Caco-2 (cell line): ENCODE measurements around the gene HDHD5. TPM values are rescaled to one million over a fixed set of nuclear protein-coding genes. Genes with fewer than 3 reads are reported as not detected.
A peak's percentile ranks its signal among the peaks of the same experiment; 100 is the strongest.

Source experiments
- BruUV-seq: library from RNA; stranded (reverse); fragments of 400-500 nt; replicated peaks from 2 replicates; lab custom pipeline; 2021; lab: Mats Ljungman, UMichigan
- CTCF ChIA-PET: fragments of 300-600 bp; sonication (Branson Sonifier 250); formaldehyde crosslinking; loops from one replicate; lab custom pipeline; 2022; ENCODE audit warnings: antibody characterized with exemption; lab: Charles Lee
- POLR2A ChIA-PET: fragments of 300-600 bp; sonication (Branson Sonifier 250); formaldehyde crosslinking; loops from one replicate; lab custom pipeline; 2022; ENCODE audit warnings: antibody characterized with exemption; lab: Charles Lee
- DNase-seq, 2 experiments: peaks; one replicate each; pipeline versions ENCODE4 v3.0.0 to v3.0.0-alpha.2; 2020 to 2022
- H3K27me3 ChIP-seq: replicated peaks from 2 replicates; pipeline ENCODE4 v1.6.0; 2011; ENCODE audit warnings: low read length; ENCODE audit not compliant: control insufficient read depth, insufficient read depth
- H3K36me3 ChIP-seq: 2 replicates; pipeline ENCODE4 v1.5.1; 2011; ENCODE audit warnings: low read length; ENCODE audit not compliant: control insufficient read depth, insufficient read depth
- H3K4me1 ChIP-seq: fragments of 250-450 bp; sonication (Bioruptor Pico); 2 replicates; pipeline ENCODE4 v1.5.1; 2020; ENCODE audit warnings: mild to moderate bottlenecking
- H3K4me3 ChIP-seq: 2 replicates; pipeline ENCODE4 v1.5.1; 2011; ENCODE audit warnings: low read depth, mild to moderate bottlenecking, control low read depth, low read length
- H3K9me3 ChIP-seq: fragments of 250-450 bp; sonication (Bioruptor Pico); 2 replicates; pipeline ENCODE4 v1.5.1; 2020; ENCODE audit warnings: mild to moderate bottlenecking, moderate library complexity
- H3K27ac Mint-ChIP-seq: one replicate; pipeline ENCODE4 v1.8.0; 2022; ENCODE audit warnings: mixed read lengths; ENCODE audit not compliant: unreplicated experiment
- H3K27me3 Mint-ChIP-seq: one replicate; pipeline ENCODE4 v1.8.0; 2022; ENCODE audit warnings: mixed read lengths; ENCODE audit not compliant: insufficient read depth, unreplicated experiment
- H3K36me3 Mint-ChIP-seq: one replicate; pipeline ENCODE4 v1.8.0; 2022; ENCODE audit warnings: mild to moderate bottlenecking, mixed read lengths; ENCODE audit not compliant: insufficient read depth, unreplicated experiment
- H3K4me1 Mint-ChIP-seq: one replicate; pipeline ENCODE4 v1.8.0; 2022; ENCODE audit warnings: low read depth, mixed read lengths; ENCODE audit not compliant: unreplicated experiment
- H3K4me3 Mint-ChIP-seq: one replicate; pipeline ENCODE4 v1.8.0; 2022; ENCODE audit warnings: mild to moderate bottlenecking, moderate library complexity, mixed read lengths; ENCODE audit not compliant: unreplicated experiment
- H3K9me3 Mint-ChIP-seq: one replicate; pipeline ENCODE4 v1.8.0; 2022; ENCODE audit warnings: mixed read lengths; ENCODE audit not compliant: unreplicated experiment
- intact Hi-C: fragments of 100-400 bp; cut with micrococcal nuclease; formaldehyde crosslinking; loops from one replicate; pipeline ENCODE4 v1.10.0; 2022; ENCODE audit not compliant: unreplicated experiment
- total RNA-seq: library from RNA; stranded (reverse); gene quantifications from 2 replicates; pipeline ENCODE4 v1.2.3, GENCODE V29; 2022
- TF ChIP-seq, protein P1 (sequence below), 2 experiments: fragments of 200-600 bp in 1 of 2; IDR thresholded peaks; 1 replicate in 1 of 2; 2 replicates in 1 of 2; pipeline versions ENCODE4 v1.5.1 to v1.8.0; 2011 to 2022; ENCODE audit warnings: antibody characterized with exemption in 1 of 2, control low read depth in 1 of 2, inconsistent platforms in 1 of 2, low read depth in 1 of 2, low read length in 1 of 2, mild to moderate bottlenecking in 1 of 2, moderate library complexity in 1 of 2; ENCODE audit not compliant: insufficient read depth in 1 of 2, severe bottlenecking in 1 of 2, unreplicated experiment in 1 of 2

HDHD5 gene
- total RNA-seq, 1 experiment from 2014 or later, result 57.0 TPM

DNA sequence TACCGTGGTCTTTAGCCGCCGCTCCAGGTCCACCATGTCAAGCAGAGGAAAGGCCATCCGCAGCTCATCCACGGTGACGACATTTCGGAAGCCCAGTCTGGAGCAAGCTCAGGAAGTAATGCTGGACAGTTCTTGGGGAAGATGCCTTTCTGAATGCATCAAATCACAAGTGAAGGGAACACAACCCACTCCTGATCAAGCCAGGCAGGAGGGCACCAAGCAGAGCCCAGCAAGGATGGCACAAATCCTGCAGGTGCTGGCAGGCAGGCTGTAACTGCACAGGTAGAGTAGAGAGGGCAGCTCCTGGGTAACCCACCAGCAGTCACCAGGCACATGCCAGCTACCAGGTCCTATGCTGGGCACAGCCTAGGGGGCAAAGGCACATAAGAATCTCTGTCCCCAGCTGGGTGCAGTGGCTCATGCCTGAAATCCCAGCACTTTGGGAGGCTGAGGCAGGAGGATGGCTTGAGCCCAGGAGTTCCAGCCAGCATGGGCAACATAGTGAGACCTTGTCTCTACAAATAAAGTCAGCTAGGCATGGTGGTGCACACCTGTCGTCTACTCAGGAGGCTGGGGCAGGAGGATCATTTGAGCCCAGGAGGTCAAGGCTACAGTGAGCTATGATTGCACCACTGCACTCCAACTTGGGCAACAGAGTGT lies 13.9 kb downstream of the HDHD5 start:
- Mint-ChIP-seq H3K9me3 (no peaks in the 10 kb centered on the region), H3K36me3 (peaks cover 45% of the 10 kb centered on the region), H3K27me3 (no peaks in the 10 kb centered on the region), H3K4me3 (no peak overlapping the region), H3K4me1 (peaks cover 4% of the 10 kb centered on the region), H3K27ac (no peak overlapping the region)
- peaks cover 9% of the 10 kb centered on the region for H3K4me1 ChIP-seq
- H3K9me3 ChIP-seq, result no peaks in the 10 kb centered on the region
- no TSS peak for BruUV-seq
- no peaks in the 10 kb centered on the region for H3K27me3 ChIP-seq
- ChIA-PET POLR2A (no interaction called here), CTCF (no interaction called here)
- intact Hi-C loops, result no loop called here
- peak in 1 of 2 experiments; percentile 3 for DNase-seq
- peaks cover 4% of the 10 kb centered on the region for H3K36me3 ChIP-seq
- TF ChIP-seq, protein P1, sequence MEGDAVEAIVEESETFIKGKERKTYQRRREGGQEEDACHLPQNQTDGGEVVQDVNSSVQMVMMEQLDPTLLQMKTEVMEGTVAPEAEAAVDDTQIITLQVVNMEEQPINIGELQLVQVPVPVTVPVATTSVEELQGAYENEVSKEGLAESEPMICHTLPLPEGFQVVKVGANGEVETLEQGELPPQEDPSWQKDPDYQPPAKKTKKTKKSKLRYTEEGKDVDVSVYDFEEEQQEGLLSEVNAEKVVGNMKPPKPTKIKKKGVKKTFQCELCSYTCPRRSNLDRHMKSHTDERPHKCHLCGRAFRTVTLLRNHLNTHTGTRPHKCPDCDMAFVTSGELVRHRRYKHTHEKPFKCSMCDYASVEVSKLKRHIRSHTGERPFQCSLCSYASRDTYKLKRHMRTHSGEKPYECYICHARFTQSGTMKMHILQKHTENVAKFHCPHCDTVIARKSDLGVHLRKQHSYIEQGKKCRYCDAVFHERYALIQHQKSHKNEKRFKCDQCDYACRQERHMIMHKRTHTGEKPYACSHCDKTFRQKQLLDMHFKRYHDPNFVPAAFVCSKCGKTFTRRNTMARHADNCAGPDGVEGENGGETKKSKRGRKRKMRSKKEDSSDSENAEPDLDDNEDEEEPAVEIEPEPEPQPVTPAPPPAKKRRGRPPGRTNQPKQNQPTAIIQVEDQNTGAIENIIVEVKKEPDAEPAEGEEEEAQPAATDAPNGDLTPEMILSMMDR (IDR thresholded peaks at IDR 0.05; ENCODE audit: insufficient read depth in 1 of 2, low read depth in 1 of 2, low read length in 1 of 2, severe bottlenecking in 1 of 2, unreplicated experiment in 1 of 2), result no peak
- no peak overlapping the region for H3K4me3 ChIP-seq

GRCh38 chr22:17143826-17144225 lies 15.3 kb downstream of the HDHD5 start:
- Histone ChIP-seq H3K4me1 (no peaks in the 10 kb centered on the region), H3K36me3 (peaks cover 4% of the 10 kb centered on the region), H3K4me3 (no peak overlapping the region), H3K9me3 (no peaks in the 10 kb centered on the region), H3K27me3 (no peaks in the 10 kb centered on the region)
- POLR2A ChIA-PET, result no interaction called here
- no TSS peak for BruUV-seq
- no peaks in the 10 kb centered on the region for H3K4me1 Mint-ChIP-seq
- no peak overlapping the region for H3K27ac Mint-ChIP-seq
- no peaks in the 10 kb centered on the region for H3K9me3 Mint-ChIP-seq
- no peaks in the 10 kb centered on the region for H3K27me3 Mint-ChIP-seq
- H3K36me3 Mint-ChIP-seq, result peaks cover 43% of the 10 kb centered on the region
- no peak for DNase-seq
- H3K4me3 Mint-ChIP-seq, result no peak overlapping the region
- CTCF ChIA-PET, result no interaction called here
- TF ChIP-seq, protein P1 (IDR thresholded peaks at IDR 0.05; ENCODE audit: insufficient read depth in 1 of 2, low read depth in 1 of 2, low read length in 1 of 2, severe bottlenecking in 1 of 2, unreplicated experiment in 1 of 2), result no peak
- intact Hi-C loops, result no loop called here

DNA sequence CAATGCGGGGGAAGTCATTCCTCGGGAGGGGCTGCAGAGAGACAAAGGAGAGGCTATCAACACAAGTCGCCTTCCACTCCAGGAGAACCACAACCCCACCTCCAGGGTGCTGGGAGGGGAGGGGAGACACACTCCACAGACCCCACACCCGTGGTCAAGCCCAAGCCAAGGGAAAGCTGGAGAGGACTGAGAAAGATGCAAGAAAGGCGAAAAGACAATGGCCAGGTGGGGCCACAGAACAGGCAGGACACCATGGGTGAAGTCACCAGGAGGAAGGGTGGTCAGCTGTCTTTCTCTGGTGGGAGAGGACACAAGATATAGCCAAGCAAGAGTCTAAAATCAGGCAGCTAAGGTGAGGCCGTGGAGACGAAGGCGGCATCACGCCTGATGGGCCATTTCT lies 16.0 kb downstream of the HDHD5 start:
- H3K27me3 ChIP-seq, result no peaks in the 10 kb centered on the region
- Mint-ChIP-seq H3K9me3 (no peaks in the 10 kb centered on the region), H3K27me3 (no peaks in the 10 kb centered on the region), H3K27ac (no peak overlapping the region), H3K36me3 (peaks cover 46% of the 10 kb centered on the region), H3K4me1 (no peaks in the 10 kb centered on the region), H3K4me3 (no peak overlapping the region)
- H3K4me1 ChIP-seq, result no peaks in the 10 kb centered on the region
- ChIA-PET POLR2A (no interaction called here), CTCF (no interaction called here)
- peaks cover 4% of the 10 kb centered on the region for H3K36me3 ChIP-seq
- H3K4me3 ChIP-seq, result no peak overlapping the region
- BruUV-seq, result no TSS peak
- DNase-seq, result no peak
- intact Hi-C loops, result no loop called here
- no peaks in the 10 kb centered on the region for H3K9me3 ChIP-seq
- TF ChIP-seq, protein P1 (IDR thresholded peaks at IDR 0.05; ENCODE audit: insufficient read depth in 1 of 2, low read depth in 1 of 2, low read length in 1 of 2, severe bottlenecking in 1 of 2, unreplicated experiment in 1 of 2), result no peak
